Stimulated activated CD8-positive, alpha-beta memory T cell treated with anti-CD3 and anti-CD28 coated beads, Interleukin-15, amount 100 ng/mL, for 4 hours (primary cell): ENCODE measurements around the gene ZNF804A.

Experiments used
- DNase-seq, 2 donors: peaks; one replicate each; pipeline ENCODE4 v3.0.0-alpha.2; 2020; ENCODE audit warnings: low read depth in 2 of 2

Gene ZNF804A

GRCh38 chr2:184610891-184611290 is 12.6 kb downstream of the ZNF804A start:
- DNase-seq = no peak

GRCh38 chr2:184611361-184612085 is 13.2 kb downstream of the ZNF804A start:
- DNase-seq = no peak

GRCh38 chr2:184620367-184620766 is 22.0 kb downstream of the ZNF804A start:
- no peak for DNase-seq

GRCh38 chr2:184624311-184624710 is 26.0 kb downstream of the ZNF804A start:
- no peak for DNase-seq

- DNase-seq = no peak
These were observed 29.7 kb downstream of the ZNF804A start for GRCh38 chr2:184628051-184628450.

GRCh38 chr2:184633726-184634125 is 35.4 kb downstream of the ZNF804A start:
- no peak for DNase-seq

GRCh38 chr2:184637781-184638180 is 39.5 kb downstream of the ZNF804A start:
- DNase-seq = no peak

GRCh38 chr2:184644685-184645084 is 46.4 kb downstream of the ZNF804A start:
- DNase-seq = no peak

- DNase-seq = no peak
These were observed 47.8 kb downstream of the ZNF804A start for GRCh38 chr2:184646177-184646576.

GRCh38 chr2:184646593-184646992 is 48.3 kb downstream of the ZNF804A start:
- no peak for DNase-seq

GRCh38 chr2:184654945-184655344 is 56.6 kb downstream of the ZNF804A start:
- DNase-seq = no peak

GRCh38 chr2:184677171-184677570 is 78.8 kb downstream of the ZNF804A start:
- no peak for DNase-seq

GRCh38 chr2:184679219-184680018 is 81.1 kb downstream of the ZNF804A start:
- DNase-seq = no peak

GRCh38 chr2:184680825-184681224 is 82.5 kb downstream of the ZNF804A start:
- no peak for DNase-seq

GRCh38 chr2:184681642-184682321 is 83.5 kb downstream of the ZNF804A start:
- no peak for DNase-seq

- DNase-seq = no peak
These were observed 85.6 kb downstream of the ZNF804A start for GRCh38 chr2:184683911-184684310.

- no peak for DNase-seq
These were observed 87.9 kb downstream of the ZNF804A start for GRCh38 chr2:184685999-184686841.

GRCh38 chr2:184689638-184690037 is 91.3 kb downstream of the ZNF804A start:
- no peak for DNase-seq

- no peak for DNase-seq
These were observed 93.9 kb downstream of the ZNF804A start for GRCh38 chr2:184692141-184692734.

- DNase-seq = no peak
These were observed 98.3 kb downstream of the ZNF804A start for GRCh38 chr2:184696644-184697043.

GRCh38 chr2:184698476-184698875 is 100.1 kb downstream of the ZNF804A start:
- DNase-seq = no peak
